Type B pancreatic cell (in vitro differentiated cells): ENCODE data around the gene PLEKHA7. TPM values are rescaled to one million over a fixed set of nuclear protein-coding genes. Genes with fewer than 3 reads are reported as not detected.
"Not testable (repeated sequence)": the region's sequence is repeated elsewhere in the genome, so short reads cannot be mapped to it uniquely, and the experiment has no call there.

Experiments used
- DNase-seq: peaks from one replicate; pipeline ENCODE4 v3.0.0; 2021; ENCODE audit warnings: mixed read lengths; ENCODE audit not compliant: unreplicated experiment; ENCODE audit errors: extremely low spot score
- H3K27ac Mint-ChIP-seq: 2 replicates; pipeline ENCODE4 v1.8.0; 2021; ENCODE audit warnings: mild to moderate bottlenecking, mixed read lengths
- H3K27me3 Mint-ChIP-seq: 2 replicates; pipeline ENCODE4 v1.8.0; 2021; ENCODE audit warnings: mixed read lengths
- H3K36me3 Mint-ChIP-seq: 2 replicates; pipeline ENCODE4 v1.8.0; 2021; ENCODE audit warnings: mixed read lengths
- H3K4me1 Mint-ChIP-seq: one replicate; pipeline ENCODE4 v1.8.0; 2021; ENCODE audit warnings: mixed read lengths; ENCODE audit not compliant: unreplicated experiment
- H3K4me3 Mint-ChIP-seq: 2 replicates; pipeline ENCODE4 v1.8.0; 2021; ENCODE audit warnings: mild to moderate bottlenecking, mixed read lengths
- H3K9me3 Mint-ChIP-seq: 2 replicates; pipeline ENCODE4 v1.8.0; 2021; ENCODE audit warnings: mixed read lengths
- CTCF ChIP-seq: fragments of 200-600 bp; sonication (generic); conservative IDR thresholded peaks from 2 replicates; pipeline ENCODE4 v1.5.0; 2021; ENCODE audit warnings: antibody characterized with exemption, mild to moderate bottlenecking
- long read RNA-seq: library from polyadenylated mRNA; unstranded; transcript quantifications from one replicate; pipeline ENCODE4 v2.0.0, GENCODE V29; 2020
- total RNA-seq: library from RNA; stranded (reverse); gene quantifications from 2 replicates; pipeline ENCODE4 v1.2.1, GENCODE V29; 2021; ENCODE audit warnings: low replicate concordance

The PLEKHA7 gene, protein sequence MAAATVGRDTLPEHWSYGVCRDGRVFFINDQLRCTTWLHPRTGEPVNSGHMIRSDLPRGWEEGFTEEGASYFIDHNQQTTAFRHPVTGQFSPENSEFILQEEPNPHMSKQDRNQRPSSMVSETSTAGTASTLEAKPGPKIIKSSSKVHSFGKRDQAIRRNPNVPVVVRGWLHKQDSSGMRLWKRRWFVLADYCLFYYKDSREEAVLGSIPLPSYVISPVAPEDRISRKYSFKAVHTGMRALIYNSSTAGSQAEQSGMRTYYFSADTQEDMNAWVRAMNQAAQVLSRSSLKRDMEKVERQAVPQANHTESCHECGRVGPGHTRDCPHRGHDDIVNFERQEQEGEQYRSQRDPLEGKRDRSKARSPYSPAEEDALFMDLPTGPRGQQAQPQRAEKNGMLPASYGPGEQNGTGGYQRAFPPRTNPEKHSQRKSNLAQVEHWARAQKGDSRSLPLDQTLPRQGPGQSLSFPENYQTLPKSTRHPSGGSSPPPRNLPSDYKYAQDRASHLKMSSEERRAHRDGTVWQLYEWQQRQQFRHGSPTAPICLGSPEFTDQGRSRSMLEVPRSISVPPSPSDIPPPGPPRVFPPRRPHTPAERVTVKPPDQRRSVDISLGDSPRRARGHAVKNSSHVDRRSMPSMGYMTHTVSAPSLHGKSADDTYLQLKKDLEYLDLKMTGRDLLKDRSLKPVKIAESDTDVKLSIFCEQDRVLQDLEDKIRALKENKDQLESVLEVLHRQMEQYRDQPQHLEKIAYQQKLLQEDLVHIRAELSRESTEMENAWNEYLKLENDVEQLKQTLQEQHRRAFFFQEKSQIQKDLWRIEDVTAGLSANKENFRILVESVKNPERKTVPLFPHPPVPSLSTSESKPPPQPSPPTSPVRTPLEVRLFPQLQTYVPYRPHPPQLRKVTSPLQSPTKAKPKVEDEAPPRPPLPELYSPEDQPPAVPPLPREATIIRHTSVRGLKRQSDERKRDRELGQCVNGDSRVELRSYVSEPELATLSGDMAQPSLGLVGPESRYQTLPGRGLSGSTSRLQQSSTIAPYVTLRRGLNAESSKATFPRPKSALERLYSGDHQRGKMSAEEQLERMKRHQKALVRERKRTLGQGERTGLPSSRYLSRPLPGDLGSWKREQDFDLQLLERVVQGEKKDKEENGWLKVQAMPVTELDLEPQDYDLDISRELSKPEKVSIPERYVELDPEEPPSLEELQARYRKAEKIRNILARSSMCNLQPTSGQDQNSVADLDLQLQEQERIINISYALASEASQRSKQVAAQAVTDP
- total RNA-seq, result 64.7 and 177 TPM in 2 replicates
- long read RNA-seq, partial matches to known transcripts, result 28 of 43 reads
- long read RNA-seq, other reads (novel, unspliced or antisense), result 13 of 43 reads

GRCh38 chr11:17014321-17014832 is at the start of gene PLEKHA7:
Gene PLEKHA7, minus strand, starts transcription at chr11:17014414. Its CDS starts 13 bp downstream, at chr11:17014401.
- no peak for TF ChIP-seq CTCF
- H3K27me3 Mint-ChIP-seq, result peaks cover 20% of the 10 kb centered on the region
- DNase-seq, result peak; percentile 72
- peak within 1 kb of the TSS; percentile 95 for H3K27ac Mint-ChIP-seq
- H3K9me3 Mint-ChIP-seq, result no peaks in the 10 kb centered on the region
- H3K4me1 Mint-ChIP-seq, result peaks cover 12% of the 10 kb centered on the region
- H3K4me3 Mint-ChIP-seq, result peak within 1 kb of the TSS; percentile 96
- no peaks in the 10 kb centered on the region for H3K36me3 Mint-ChIP-seq

- no peak overlapping the region for H3K4me3 Mint-ChIP-seq
- TF ChIP-seq CTCF, result peak; percentile 83
- no peak for DNase-seq
- H3K9me3 Mint-ChIP-seq, result peaks cover 5% of the 10 kb centered on the region
- H3K27me3 Mint-ChIP-seq, result no peaks in the 10 kb centered on the region
- no peaks in the 10 kb centered on the region for H3K36me3 Mint-ChIP-seq
- peak overlapping the region; percentile 57 for H3K27ac Mint-ChIP-seq
- H3K4me1 Mint-ChIP-seq, result no peaks in the 10 kb centered on the region
Observed at GRCh38 chr11:17063171-17064002, 49.2 kb upstream of the PLEKHA7 start.

DNA sequence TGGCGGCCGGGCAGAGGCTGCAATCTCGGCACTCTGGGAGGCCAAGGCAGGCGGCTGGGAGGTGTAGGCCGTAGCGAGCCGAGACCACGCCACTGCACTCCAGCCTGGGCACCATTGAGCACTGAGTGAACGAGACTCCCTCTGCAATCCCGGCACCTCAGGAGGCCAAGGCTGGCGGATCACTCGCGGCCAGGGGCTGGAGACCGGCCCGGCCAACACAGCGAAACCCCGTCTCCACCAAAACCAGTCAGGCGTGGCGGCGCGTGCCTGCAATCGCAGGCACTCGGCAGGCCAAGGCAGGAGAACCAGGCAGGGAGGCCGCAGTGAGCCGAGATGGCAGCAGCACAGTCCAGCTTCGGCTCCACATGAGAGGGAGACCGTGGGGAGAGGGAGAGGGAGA is 36.9 kb upstream of the PLEKHA7 start:
- H3K36me3 Mint-ChIP-seq, DNase-seq, H3K4me3 Mint-ChIP-seq, H3K27ac Mint-ChIP-seq, H3K9me3 Mint-ChIP-seq, H3K4me1 Mint-ChIP-seq, H3K27me3 Mint-ChIP-seq: not testable (repeated sequence)

GRCh38 chr11:17048491-17048890 is 34.3 kb upstream of the PLEKHA7 start:
- not testable (repeated sequence) for H3K36me3 Mint-ChIP-seq, DNase-seq, H3K9me3 Mint-ChIP-seq, H3K27me3 Mint-ChIP-seq, H3K4me1 Mint-ChIP-seq
- Mint-ChIP-seq H3K27ac (peak overlapping the region; percentile 82), H3K4me3 (peak overlapping the region; percentile 57)

DNA sequence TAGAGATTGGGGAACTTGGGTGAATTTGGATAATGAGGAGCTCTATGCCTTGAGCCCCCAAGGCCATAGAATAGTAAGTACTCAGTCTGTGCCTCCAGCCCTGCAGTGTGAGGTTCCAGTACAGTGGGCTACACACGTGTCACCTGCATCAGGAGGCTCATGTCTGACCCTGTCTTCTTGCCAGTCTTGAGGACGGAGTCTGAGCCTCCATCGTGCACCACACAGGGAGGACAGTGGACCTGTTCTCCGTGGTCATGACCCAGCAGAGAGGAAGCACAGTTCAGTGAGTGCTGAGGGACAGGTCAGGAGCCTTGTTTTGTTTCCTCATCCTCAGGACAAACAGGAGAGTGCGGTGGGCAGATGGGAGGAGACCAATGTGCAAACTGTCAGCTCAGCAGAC is 32.5 kb upstream of the PLEKHA7 start:
- Mint-ChIP-seq H3K27me3 (no peaks in the 10 kb centered on the region), H3K9me3 (no peaks in the 10 kb centered on the region), H3K27ac (no peak overlapping the region), H3K4me3 (no peak overlapping the region), H3K4me1 (peaks cover 6% of the 10 kb centered on the region), H3K36me3 (peaks cover 2% of the 10 kb centered on the region)
- no peak for DNase-seq
- TF ChIP-seq CTCF, result no peak
